Mammary epithelial cell (primary cell): Measurements from ENCODE around the gene EXOSC6.

Experiments used
- EZH2 ChIP-seq: IDR thresholded peaks from 2 replicates; pipeline ENCODE4 v1.6.1; 2012; ENCODE audit warnings: low read length, inconsistent platforms, borderline replicate concordance
- TF ChIP-seq, protein P1 (sequence below), 2 donors: IDR thresholded peaks in 1 of 2; conservative IDR thresholded peaks in 1 of 2; 2 replicates each; pipeline ENCODE4 v1.5.1; 2011 to 2012; ENCODE audit warnings: inconsistent platforms in 2 of 2, low read length in 2 of 2, mild to moderate bottlenecking in 2 of 2, control low read depth in 1 of 2, low read depth in 1 of 2; ENCODE audit not compliant: insufficient read depth in 1 of 2; ENCODE audit errors: extremely low read depth in 1 of 2

DNA sequence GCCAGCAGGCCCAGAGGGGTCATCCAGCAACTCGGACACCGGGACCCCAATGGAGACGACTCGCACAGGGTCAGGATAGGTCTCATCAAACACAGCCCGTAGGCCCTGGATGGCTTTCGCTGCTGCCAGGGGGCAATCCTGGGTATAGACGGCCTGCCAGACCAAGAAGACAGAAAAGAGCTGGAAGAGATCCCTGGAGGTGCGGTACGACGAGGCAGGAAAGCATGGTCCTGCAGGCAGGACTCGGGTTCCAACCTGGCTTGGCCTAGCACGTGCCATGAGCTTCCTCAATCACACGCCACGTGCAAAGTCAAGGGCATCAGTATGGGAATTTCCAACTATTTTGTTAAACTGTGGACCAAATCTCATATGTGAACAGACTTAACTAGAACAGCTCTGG lies 6.3 kb upstream of the EXOSC6 start:
- TF ChIP-seq, protein P1, sequence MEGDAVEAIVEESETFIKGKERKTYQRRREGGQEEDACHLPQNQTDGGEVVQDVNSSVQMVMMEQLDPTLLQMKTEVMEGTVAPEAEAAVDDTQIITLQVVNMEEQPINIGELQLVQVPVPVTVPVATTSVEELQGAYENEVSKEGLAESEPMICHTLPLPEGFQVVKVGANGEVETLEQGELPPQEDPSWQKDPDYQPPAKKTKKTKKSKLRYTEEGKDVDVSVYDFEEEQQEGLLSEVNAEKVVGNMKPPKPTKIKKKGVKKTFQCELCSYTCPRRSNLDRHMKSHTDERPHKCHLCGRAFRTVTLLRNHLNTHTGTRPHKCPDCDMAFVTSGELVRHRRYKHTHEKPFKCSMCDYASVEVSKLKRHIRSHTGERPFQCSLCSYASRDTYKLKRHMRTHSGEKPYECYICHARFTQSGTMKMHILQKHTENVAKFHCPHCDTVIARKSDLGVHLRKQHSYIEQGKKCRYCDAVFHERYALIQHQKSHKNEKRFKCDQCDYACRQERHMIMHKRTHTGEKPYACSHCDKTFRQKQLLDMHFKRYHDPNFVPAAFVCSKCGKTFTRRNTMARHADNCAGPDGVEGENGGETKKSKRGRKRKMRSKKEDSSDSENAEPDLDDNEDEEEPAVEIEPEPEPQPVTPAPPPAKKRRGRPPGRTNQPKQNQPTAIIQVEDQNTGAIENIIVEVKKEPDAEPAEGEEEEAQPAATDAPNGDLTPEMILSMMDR (conservative IDR thresholded peaks at IDR 0.05 in 1 of 2, IDR thresholded peaks at IDR 0.05 in 1 of 2; ENCODE audit: extremely low read depth in 1 of 2, insufficient read depth in 1 of 2, low read depth in 1 of 2, low read length in 2 of 2): no peak
- TF ChIP-seq EZH2: no peak
